ENCODE measurements around the gene PIM1.
"Not testable (repeated sequence)": the region's sequence is repeated elsewhere in the genome, so short reads cannot be mapped to it uniquely, and the experiment has no call there.

Gene PIM1

DNA sequence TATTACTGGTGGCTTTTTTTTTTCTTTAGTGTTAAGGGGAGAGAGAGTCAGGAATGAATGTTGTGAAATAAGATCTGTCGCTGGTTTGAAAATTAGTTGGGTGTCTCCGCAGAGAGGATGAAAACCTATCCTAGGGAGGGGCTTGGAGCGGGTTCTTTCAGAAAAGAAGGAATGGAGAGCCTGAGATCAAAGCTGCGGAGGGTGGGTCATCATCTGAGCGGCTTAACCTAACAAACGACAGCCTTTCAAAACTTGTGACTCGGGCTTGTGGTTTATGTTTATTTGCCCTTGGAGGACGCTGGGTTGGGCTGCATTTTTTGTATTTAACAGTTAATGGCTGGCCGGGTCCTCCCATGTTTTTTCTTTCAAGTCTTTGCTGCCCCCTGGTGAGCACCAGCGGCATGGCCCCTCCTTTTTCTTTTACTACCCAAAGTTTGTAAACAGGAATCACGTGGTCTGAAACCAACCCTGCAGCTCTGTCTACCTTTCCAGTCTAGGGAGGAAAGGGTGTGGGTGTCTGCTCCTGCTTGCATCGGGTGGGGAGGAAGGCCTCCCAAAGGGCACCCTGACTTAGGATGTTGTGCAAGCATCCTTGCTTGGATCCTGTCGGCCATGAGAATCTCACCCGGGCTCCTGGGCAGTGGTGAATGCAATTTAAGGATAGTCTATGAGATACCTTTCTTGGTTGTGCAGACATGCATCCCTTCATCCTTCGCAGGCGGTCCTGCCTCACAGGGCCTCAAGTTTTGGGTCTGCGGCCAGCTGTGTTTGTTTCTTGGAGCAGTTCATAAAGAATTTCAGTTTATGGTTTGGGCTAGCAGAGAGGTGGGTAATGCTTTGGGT is 2.2 kb downstream of the PIM1 start:
- FAIRE-seq = peak; percentile 41

GRCh38 chr6:37172912-37173492 is 3.0 kb downstream of the PIM1 start:
- no peak for FAIRE-seq

DNA sequence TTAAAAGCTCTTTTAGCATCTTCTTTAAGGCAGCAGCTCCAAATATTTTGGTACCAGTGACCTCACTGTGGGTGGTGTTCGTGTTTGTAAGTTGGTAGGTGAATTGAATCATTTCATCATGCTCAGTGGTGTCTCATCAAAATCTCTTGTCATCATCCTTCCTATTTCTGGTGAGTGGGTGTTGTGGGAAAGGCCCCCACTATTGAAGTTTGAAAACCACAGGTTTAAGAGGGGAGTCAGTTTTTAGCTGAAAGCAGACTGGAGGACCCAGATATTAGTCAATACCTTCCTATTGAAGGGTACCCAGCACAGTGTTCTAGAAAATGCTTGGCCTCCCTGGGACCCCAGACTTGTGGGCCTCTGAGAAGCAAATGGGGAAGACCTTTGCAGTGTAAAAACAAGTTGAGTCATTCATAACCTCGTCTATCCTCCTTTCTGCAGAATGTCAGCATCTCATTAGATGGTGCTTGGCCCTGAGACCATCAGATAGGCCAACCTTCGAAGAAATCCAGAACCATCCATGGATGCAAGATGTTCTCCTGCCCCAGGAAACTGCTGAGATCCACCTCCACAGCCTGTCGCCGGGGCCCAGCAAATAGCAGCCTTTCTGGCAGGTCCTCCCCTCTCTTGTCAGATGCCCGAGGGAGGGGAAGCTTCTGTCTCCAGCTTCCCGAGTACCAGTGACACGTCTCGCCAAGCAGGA is 3.7 kb downstream of the PIM1 start:
- no peak for FAIRE-seq

GRCh38 chr6:37174196-37174514 is 4.2 kb downstream of the PIM1 start:
- FAIRE-seq = no peak

DNA sequence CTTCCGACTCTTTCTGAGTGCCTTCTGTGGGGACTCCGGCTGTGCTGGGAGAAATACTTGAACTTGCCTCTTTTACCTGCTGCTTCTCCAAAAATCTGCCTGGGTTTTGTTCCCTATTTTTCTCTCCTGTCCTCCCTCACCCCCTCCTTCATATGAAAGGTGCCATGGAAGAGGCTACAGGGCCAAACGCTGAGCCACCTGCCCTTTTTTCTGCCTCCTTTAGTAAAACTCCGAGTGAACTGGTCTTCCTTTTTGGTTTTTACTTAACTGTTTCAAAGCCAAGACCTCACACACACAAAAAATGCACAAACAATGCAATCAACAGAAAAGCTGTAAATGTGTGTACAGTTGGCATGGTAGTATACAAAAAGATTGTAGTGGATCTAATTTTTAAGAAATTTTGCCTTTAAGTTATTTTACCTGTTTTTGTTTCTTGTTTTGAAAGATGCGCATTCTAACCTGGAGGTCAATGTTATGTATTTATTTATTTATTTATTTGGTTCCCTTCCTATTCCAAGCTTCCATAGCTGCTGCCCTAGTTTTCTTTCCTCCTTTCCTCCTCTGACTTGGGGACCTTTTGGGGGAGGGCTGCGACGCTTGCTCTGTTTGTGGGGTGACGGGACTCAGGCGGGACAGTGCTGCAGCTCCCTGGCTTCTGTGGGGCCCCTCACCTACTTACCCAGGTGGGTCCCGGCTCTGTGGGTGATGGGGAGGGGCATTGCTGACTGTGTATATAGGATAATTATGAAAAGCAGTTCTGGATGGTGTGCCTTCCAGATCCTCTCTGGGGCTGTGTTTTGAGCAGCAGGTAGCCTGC is 4.8 kb downstream of the PIM1 start:
- no peak for FAIRE-seq

DNA sequence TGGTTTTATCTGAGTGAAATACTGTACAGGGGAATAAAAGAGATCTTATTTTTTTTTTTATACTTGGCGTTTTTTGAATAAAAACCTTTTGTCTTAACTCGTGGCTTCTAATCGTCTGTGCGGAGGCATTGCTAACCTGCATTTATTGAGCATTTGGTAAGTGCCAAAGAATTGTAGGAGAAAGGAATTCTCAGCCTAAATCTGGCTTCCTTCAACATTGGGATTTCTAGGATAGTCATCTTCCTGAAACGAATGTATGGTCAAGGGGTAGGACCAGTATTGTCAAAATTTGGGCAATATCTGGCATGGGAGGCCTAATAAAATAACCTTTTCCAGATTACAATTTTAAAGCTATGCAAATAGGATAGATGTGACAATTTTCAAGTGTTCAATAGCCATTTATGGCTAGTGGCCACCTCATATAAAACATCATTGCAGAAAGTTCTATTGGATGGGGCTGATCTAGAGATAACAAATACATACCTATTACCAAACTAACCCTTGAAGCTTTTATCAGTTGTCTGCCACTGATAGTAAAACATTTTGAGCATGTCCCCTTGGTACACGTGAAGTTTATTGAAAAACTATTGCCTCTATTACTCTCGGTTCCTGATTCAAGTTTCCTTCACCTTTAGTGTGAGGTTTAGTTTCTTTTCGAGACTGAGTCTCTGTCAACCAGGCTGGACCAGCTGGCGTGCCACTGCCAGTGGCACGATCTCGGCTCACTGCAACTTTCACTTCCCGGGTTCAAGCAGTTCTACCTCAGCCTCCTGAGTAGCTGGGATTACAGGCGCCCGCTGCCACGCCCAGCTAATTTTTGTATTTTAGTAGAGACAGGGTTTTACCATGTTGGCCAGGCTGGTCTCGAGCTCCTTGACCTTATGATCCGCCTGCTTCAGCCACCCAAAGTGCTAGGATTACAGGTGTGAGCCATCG is 5.6 kb downstream of the PIM1 start:
- no peak for FAIRE-seq

DNA sequence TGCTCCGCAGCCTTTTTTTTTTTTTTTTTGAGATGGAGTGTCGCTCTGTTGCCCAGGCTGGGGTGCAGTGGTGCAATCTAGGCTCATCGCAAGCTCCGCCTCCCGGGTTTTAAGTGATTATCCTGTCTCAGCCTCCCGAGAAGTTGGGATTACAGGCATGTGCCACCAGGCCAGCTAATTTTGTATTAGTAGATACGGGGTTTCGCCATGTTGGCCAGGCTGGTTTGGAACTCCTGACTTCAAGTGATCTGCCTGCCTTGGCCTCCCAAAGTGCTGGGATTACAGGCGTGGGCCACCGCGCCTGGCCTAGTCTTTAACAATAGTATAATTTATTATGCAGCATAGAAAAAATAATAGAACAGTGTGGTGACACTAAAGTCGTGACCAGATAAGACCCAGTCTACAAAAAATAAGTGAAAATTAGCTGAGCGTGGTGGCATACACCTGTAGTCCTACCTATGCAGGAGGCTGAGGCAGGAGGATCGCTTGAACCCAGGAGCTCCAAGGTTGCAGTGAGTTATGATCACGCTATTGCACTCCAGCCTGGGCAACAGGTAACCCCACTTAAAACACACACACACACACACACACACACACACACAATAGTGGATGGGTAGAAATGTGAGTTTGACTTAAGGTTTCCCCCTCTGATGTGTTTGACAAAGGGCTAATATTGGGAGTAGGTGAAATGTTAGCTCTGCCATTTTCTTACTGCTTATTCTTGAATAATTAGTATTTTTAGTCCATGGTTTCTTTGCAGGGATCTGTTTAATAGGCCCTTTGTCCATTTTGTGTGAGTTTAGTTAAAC is 6.5 kb downstream of the PIM1 start:
- no peak for FAIRE-seq

- no peak for FAIRE-seq
These were observed 7.4 kb downstream of the PIM1 start for GRCh38 chr6:37177077-37177934.

DNA sequence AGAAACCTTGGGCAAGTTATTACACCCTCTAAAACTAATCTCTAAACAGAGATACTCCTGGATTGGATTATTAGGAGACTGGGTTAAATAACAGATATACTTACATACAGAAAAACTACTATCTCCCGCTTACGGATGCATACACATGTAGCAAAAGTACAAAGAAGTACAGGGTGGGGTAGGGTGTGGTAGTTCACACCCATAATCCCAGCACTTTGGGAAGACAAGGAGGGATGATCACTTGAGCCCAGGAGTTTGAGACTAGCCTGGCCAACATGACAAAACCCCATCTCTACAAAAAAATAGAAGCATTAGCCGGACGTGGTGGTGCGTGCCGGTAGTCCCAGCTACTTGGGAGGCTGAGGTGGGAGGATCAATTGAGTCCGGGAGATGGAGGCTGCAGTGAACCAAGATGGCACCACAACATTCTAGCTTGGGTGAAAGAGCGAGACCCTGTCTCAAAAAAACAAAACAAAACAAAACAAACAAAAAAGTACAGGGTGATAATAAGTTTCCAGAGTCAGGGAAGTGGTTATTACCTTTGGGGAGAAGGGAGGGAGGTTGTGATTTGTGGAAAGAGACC is 8.1 kb downstream of the PIM1 start:
- FAIRE-seq = no peak

DNA sequence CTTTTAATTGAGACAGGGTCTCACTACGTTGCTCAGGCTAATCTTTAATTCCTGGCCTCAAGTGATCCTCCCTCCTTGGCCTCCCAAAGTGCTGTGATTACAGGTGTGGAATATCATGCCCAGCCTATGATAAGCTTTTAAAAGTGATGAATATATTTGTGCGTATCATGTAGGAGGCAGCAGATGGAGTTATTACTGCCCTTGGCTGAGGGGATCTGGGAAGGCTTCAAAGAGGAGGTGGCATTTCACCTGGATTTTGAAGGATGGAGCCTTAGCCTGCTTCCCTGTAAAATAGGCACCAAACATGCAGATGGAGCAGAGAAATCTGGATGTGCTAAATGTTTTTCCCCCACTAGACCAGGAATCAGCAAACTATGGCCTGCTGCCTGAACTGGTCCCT is 10.1 kb downstream of the PIM1 start:
- no peak for FAIRE-seq

- FAIRE-seq = not testable (repeated sequence)
These were observed 10.7 kb downstream of the PIM1 start for GRCh38 chr6:37180610-37181009.

GRCh38 chr6:37182736-37183590 is 13.0 kb downstream of the PIM1 start:
- no peak for FAIRE-seq

- not testable (repeated sequence) for FAIRE-seq
These were observed 16.2 kb downstream of the PIM1 start for GRCh38 chr6:37185949-37186720.

GRCh38 chr6:37187321-37188022 is 17.5 kb downstream of the PIM1 start:
- no peak for FAIRE-seq

- FAIRE-seq = no peak
These were observed 19.1 kb downstream of the PIM1 start for GRCh38 chr6:37188962-37189510.

GRCh38 chr6:37190159-37190535 is 20.2 kb downstream of the PIM1 start:
- FAIRE-seq = no peak

- no peak for FAIRE-seq
These were observed 22.7 kb downstream of the PIM1 start for GRCh38 chr6:37192666-37193065.

Measured in islet of Langerhans (tissue), 1 donor.